OCI-LY7 (cell line): ENCODE data around the gene PGD. TPM values are rescaled to one million over a fixed set of nuclear protein-coding genes. Genes with fewer than 3 reads are reported as not detected.
"Not testable (repeated sequence)": the region's sequence is repeated elsewhere in the genome, so short reads cannot be mapped to it uniquely, and the experiment has no call there.

Experiments used
- BruUV-seq: library from RNA; stranded (reverse); fragments of 400-500 nt; replicated peaks from 2 replicates; lab custom pipeline; 2021; lab: Mats Ljungman, UMichigan
- CTCF ChIA-PET: fragments of 300-600 bp; sonication (Branson Sonifier 250); formaldehyde crosslinking; loops from one replicate; lab custom pipeline; 2022; ENCODE audit warnings: antibody characterized with exemption; ENCODE audit not compliant: unreplicated experiment; lab: Charles Lee
- POLR2A ChIA-PET: fragments of 300-600 bp; sonication (Branson Sonifier 250); formaldehyde crosslinking; loops from one replicate; lab custom pipeline; 2022; ENCODE audit warnings: antibody characterized with exemption; lab: Charles Lee
- DNase-seq: peaks from one replicate; pipeline ENCODE4 v3.0.0-alpha.2; 2015; ENCODE audit warnings: low spot score
- H2AFZ ChIP-seq: fragments of 200-600 bp; sonication (generic), shearing (Covaris generic); 2 replicates; pipeline ENCODE4 v1.6.1; 2014; ENCODE audit warnings: mild to moderate bottlenecking, antibody characterized with exemption, low read length, moderate library complexity
- H3K27ac ChIP-seq: fragments of 200-600 bp; sonication (generic); 2 replicates; pipeline ENCODE4 v1.5.1; 2014; ENCODE audit warnings: mixed run types, low read depth, mild to moderate bottlenecking, moderate library complexity, low read length, inconsistent platforms; ENCODE audit not compliant: poor library complexity, severe bottlenecking
- H3K36me3 ChIP-seq: fragments of 200-600 bp; sonication (generic); 2 replicates; pipeline ENCODE4 v1.6.1; 2014; ENCODE audit warnings: mild to moderate bottlenecking, antibody characterized with exemption, low read length, moderate library complexity, mixed read lengths; ENCODE audit not compliant: insufficient read depth
- H3K4me1 ChIP-seq: fragments of 200-600 bp; sonication (generic); 2 replicates; pipeline ENCODE4 v1.5.1; 2014; ENCODE audit warnings: mild to moderate bottlenecking, low read length; ENCODE audit not compliant: insufficient read depth, poor library complexity, severe bottlenecking
- H3K4me2 ChIP-seq: fragments of 200-600 bp; sonication (generic); 2 replicates; pipeline ENCODE4 v1.6.1; 2014; ENCODE audit warnings: mild to moderate bottlenecking, low read length
- H3K4me3 ChIP-seq: fragments of 200-600 bp; sonication (generic); 2 replicates; pipeline ENCODE4 v1.5.1; 2014; ENCODE audit warnings: mild to moderate bottlenecking, low read depth, low read length; ENCODE audit not compliant: poor library complexity, severe bottlenecking
- H3K79me2 ChIP-seq: fragments of 200-600 bp; sonication (generic); 2 replicates; pipeline ENCODE4 v1.6.1; 2016; ENCODE audit warnings: low read depth, mild to moderate bottlenecking, low read length, moderate library complexity, mixed read lengths; ENCODE audit not compliant: insufficient read depth
- H3K9me2 ChIP-seq: fragments of 200-600 bp; sonication (generic); 2 replicates; pipeline ENCODE4 v1.6.1; 2016; ENCODE audit warnings: mild to moderate bottlenecking, low read length, mixed read lengths; ENCODE audit not compliant: insufficient read depth
- H3K9me3 ChIP-seq: fragments of 200-600 bp; sonication (generic); 2 replicates; pipeline ENCODE4 v1.6.1; 2014; ENCODE audit warnings: mild to moderate bottlenecking, mixed run types, low read length, mixed read lengths
- H4K20me1 ChIP-seq: fragments of 200-600 bp; sonication (generic); 2 replicates; pipeline ENCODE4 v1.6.1; 2014; ENCODE audit warnings: mild to moderate bottlenecking, antibody characterized with exemption, low read length, moderate library complexity, mixed read lengths; ENCODE audit not compliant: insufficient read depth
- EZH2phosphoT487 ChIP-seq: fragments of 200-600 bp; sonication (generic); IDR thresholded peaks from 2 replicates; pipeline ENCODE4 v1.6.1; 2018; ENCODE audit warnings: low read depth, borderline replicate concordance, mild to moderate bottlenecking, mixed run types, antibody characterized with exemption, low read length, moderate library complexity, mixed read lengths
- intact Hi-C: fragments of 100-400 bp; cut with micrococcal nuclease; formaldehyde crosslinking; loops from one replicate; pipeline ENCODE4 v1.10.0; 2022; ENCODE audit not compliant: unreplicated experiment
- total RNA-seq, 2 experiments: library from RNA; depleted of rRNA in 1 of 2; stranded (reverse); fragments of >200 nt in 1 of 2; shearing (Covaris generic) in 1 of 2; gene quantifications; 2 replicates each; pipeline ENCODE4 v1.2.3, GENCODE V29; 2014 to 2022
- TF ChIP-seq, protein P1 (sequence below): fragments of 200-600 bp; sonication (generic); conservative IDR thresholded peaks from 2 replicates; pipeline ENCODE4 v1.5.1; 2014; ENCODE audit warnings: mild to moderate bottlenecking, antibody characterized with exemption, low read length, moderate library complexity, mixed read lengths

PGD gene
- total RNA-seq, 2 experiments from 2014 or later, result 69.3 to 157 TPM

DNA sequence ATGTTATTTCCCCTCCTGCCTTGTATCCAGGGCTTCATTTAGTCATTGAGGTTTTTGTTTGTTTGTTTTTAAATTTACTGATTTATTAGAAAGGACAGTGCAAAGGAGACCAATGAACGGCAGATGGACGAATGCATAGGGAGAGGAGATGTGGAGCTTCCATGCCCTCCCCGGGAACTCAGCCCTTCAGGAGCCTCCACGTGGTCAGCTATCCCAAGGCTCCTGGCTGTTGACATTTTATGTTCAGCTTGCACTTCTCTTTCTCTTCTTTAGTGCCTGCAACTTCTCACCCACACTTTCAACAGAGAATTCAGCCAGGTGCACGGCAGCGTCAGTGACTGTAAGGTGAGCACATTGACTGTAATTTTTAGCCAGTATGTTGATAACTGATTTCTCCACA lies 30.7 kb upstream of the PGD start:
- H3K9me3 ChIP-seq, result no peaks in the 10 kb centered on the region
- CTCF ChIA-PET, result no interaction called here

DNA sequence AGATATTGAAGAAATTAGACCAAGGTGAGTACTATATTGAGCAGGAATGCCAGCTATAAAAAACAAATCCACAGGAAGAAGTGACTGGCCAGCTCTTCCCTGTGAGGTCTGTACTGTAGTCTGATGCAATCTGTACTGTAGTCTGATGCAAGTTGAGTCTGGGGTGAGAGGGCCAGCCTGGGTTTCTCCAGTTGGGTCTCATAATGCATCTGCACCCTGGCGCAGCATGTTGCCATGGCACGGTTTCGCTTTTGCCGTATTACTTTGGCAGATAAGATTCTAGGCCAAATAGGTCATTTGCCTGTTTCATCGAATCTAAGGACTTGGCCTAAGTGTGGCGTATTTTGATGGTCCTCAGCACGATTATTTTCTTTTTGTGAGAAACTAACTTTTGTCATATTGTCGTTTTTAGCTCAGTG lies 24.4 kb upstream of the PGD start:
- Histone ChIP-seq H3K36me3 (no peaks in the 10 kb centered on the region), H3K4me2 (no peak overlapping the region), H2AFZ (no peak overlapping the region), H4K20me1 (no peaks in the 10 kb centered on the region), H3K79me2 (no peaks in the 10 kb centered on the region), H3K4me1 (no peaks in the 10 kb centered on the region), H3K4me3 (no peak overlapping the region), H3K9me2 (no peaks in the 10 kb centered on the region), H3K27ac (no peak overlapping the region), H3K9me3 (no peaks in the 10 kb centered on the region)
- CTCF ChIA-PET, result no interaction called here
- intact Hi-C loops, result no loop called here
- no peak for TF ChIP-seq EZH2phosphoT487
- TF ChIP-seq, protein P1, sequence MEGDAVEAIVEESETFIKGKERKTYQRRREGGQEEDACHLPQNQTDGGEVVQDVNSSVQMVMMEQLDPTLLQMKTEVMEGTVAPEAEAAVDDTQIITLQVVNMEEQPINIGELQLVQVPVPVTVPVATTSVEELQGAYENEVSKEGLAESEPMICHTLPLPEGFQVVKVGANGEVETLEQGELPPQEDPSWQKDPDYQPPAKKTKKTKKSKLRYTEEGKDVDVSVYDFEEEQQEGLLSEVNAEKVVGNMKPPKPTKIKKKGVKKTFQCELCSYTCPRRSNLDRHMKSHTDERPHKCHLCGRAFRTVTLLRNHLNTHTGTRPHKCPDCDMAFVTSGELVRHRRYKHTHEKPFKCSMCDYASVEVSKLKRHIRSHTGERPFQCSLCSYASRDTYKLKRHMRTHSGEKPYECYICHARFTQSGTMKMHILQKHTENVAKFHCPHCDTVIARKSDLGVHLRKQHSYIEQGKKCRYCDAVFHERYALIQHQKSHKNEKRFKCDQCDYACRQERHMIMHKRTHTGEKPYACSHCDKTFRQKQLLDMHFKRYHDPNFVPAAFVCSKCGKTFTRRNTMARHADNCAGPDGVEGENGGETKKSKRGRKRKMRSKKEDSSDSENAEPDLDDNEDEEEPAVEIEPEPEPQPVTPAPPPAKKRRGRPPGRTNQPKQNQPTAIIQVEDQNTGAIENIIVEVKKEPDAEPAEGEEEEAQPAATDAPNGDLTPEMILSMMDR, result no peak
- POLR2A ChIA-PET, result no interaction called here
- BruUV-seq, result no TSS peak
- no peak for DNase-seq

More for the DNA sequence above, 30.7 kb upstream of the PGD start:
- BruUV-seq, result no TSS peak
- Histone ChIP-seq H3K4me3 (no peak overlapping the region), H3K9me2 (no peaks in the 10 kb centered on the region), H4K20me1 (no peaks in the 10 kb centered on the region), H3K79me2 (no peaks in the 10 kb centered on the region), H3K4me1 (no peaks in the 10 kb centered on the region), H2AFZ (no peak overlapping the region), H3K4me2 (no peak overlapping the region), H3K36me3 (no peaks in the 10 kb centered on the region), H3K27ac (no peak overlapping the region)
- POLR2A ChIA-PET, result interaction anchor here (0.6 kb wide), 1 partner anchor 23 kb away, joined by 9 read pairs; no protein-coding TSS in a partner anchor
- intact Hi-C loops, result no loop called here
- no peak for TF ChIP-seq EZH2phosphoT487
- TF ChIP-seq, protein P1, result no peak
- no peak for DNase-seq

DNA sequence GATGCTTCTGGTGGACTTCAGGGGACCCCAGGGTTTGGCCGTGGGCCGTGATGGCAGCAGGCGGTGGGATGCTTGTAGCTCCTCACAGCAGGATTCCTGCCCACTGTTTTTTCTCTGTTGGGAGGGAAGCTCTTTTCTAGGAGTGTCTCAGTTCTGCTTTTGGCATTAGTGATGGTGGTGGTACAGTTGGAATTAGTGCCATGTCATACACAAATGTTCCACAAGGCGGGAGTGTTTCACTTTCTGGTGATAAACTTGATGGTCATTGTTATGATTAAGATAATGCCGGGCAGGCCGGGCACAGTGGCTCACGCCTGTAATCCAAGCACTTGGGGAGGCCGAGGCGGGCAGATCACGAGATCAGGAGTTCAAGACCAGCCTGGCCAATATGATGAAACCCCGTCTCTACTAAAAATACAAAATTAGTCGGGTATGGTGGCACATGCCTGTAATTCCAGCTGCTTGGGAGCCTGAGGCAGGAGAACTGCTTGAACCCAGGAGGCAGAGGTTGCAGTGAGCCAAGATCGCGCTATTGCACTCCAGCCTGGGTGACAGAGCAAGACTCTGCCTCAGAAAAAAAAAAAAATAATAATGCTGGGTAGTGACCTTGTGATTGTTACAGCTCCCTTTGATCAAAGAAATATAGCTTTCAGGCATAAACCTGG lies 21.4 kb upstream of the PGD start:
- POLR2A ChIA-PET, result interaction anchor here (0.7 kb wide), 1 partner anchor 125 kb away, joined by 3 read pairs; no protein-coding TSS in a partner anchor
- H3K4me1 ChIP-seq, H3K79me2 ChIP-seq, H3K9me3 ChIP-seq, H3K4me2 ChIP-seq, H3K27ac ChIP-seq, H3K9me2 ChIP-seq, H4K20me1 ChIP-seq, BruUV-seq, CTCF ChIA-PET, H2AFZ ChIP-seq, H3K36me3 ChIP-seq, H3K4me3 ChIP-seq: not testable (repeated sequence)
- peak; percentile 74 for DNase-seq
- TF ChIP-seq, protein P1, result peak; percentile 80
- intact Hi-C loops, result loop anchor here (1.0 kb wide), 1 partner anchor 51 kb away; no protein-coding TSS in a partner anchor
